HCT116 (cell line): ENCODE measurements around the gene PDZD8. TPM values are rescaled to one million over a fixed set of nuclear protein-coding genes. Genes with fewer than 3 reads are reported as not detected.
A peak's percentile ranks its signal among the peaks of the same experiment; 100 is the strongest.

Experiments used
- ATAC-seq: fragments of 200-7000 bp; cut with Tn5 transposase; 2 replicates; pipeline ENCODE4 v1.9.1; 2020; ENCODE audit warnings: mild to moderate bottlenecking, moderate library complexity
- BruUV-seq: library from RNA; stranded (reverse); fragments of 400-500 nt; replicated peaks from 2 replicates; lab custom pipeline; 2021; lab: Mats Ljungman, UMichigan
- CTCF ChIA-PET: fragments of 300-600 bp; sonication (Branson Sonifier 250); formaldehyde crosslinking; loops from one replicate; lab custom pipeline; 2021; ENCODE audit warnings: antibody characterized with exemption; lab: Charles Lee
- POLR2A ChIA-PET: fragments of 300-600, 350-600 bp; sonication (Branson Sonifier 250); formaldehyde crosslinking; loops from one replicate; lab custom pipeline; 2021; ENCODE audit warnings: antibody characterized with exemption; lab: Charles Lee
- RAD21 ChIA-PET, 2 experiments: fragments of 300-600 bp; sonication (Branson Sonifier 250); formaldehyde crosslinking; loops; one replicate each; lab custom pipeline; 2023; ENCODE audit warnings: low total read pairs in 2 of 2; ENCODE audit not compliant: uncharacterized antibody in 2 of 2, unreplicated experiment in 2 of 2, low non-redundant PET in 1 of 2; lab: Charles Lee
- DNase-seq: peaks from one replicate; pipeline ENCODE4 v3.0.0-alpha.2; 2010; ENCODE audit warnings: low read depth, low spot score
- H2AFZ ChIP-seq: fragments of 200-600 bp; shearing (Covaris generic), sonication (generic); 2 replicates; pipeline ENCODE4 v1.6.1; 2017; ENCODE audit warnings: low read depth, mixed run types, mixed read lengths, antibody characterized with exemption, low read length; ENCODE audit not compliant: poor library complexity, severe bottlenecking
- H3K27ac ChIP-seq: 2 replicates; pipeline ENCODE4 v1.5.1; 2012; ENCODE audit warnings: low read depth, low read length
- H3K27me3 ChIP-seq: fragments of 200-600 bp; sonication (generic); 2 replicates; pipeline ENCODE4 v1.6.1; 2016; ENCODE audit warnings: mixed run types, low read length, mixed read lengths; ENCODE audit not compliant: insufficient read depth
- H3K36me3 ChIP-seq, 2 experiments: fragments of 200-500 bp in 1 of 2; fragments of 200-600 bp in 1 of 2; sonication (Bioruptor generic) in 1 of 2; sonication (generic) in 1 of 2; 2 replicates each; pipeline versions ENCODE4 v1.5.1 to v1.6.1; 2014 to 2016; ENCODE audit warnings: low read length in 2 of 2, inconsistent platforms in 1 of 2, mixed read lengths in 1 of 2, mixed run types in 1 of 2; ENCODE audit not compliant: insufficient read depth in 2 of 2, control insufficient read depth in 1 of 2
- H3K4me1 ChIP-seq, 2 experiments: fragments of 200-600 bp in 1 of 2; sonication (generic) in 1 of 2; 2 replicates each; pipeline versions ENCODE4 v1.5.1 to v1.6.1; 2012 to 2017; ENCODE audit warnings: low read length in 2 of 2, inconsistent platforms in 1 of 2, mild to moderate bottlenecking in 1 of 2, mixed read lengths in 1 of 2, mixed run types in 1 of 2, moderate library complexity in 1 of 2; ENCODE audit not compliant: insufficient read depth in 2 of 2, control insufficient read depth in 1 of 2
- H3K4me2 ChIP-seq: fragments of 200-600 bp; sonication (generic); 2 replicates; pipeline ENCODE4 v1.6.1; 2017; ENCODE audit warnings: mixed run types, low read length, mixed read lengths
- H3K4me3 ChIP-seq, 2 experiments: fragments of 200-600 bp in 1 of 2; sonication (generic) in 1 of 2; replicated peaks in 1 of 2; 2 replicates each; pipeline ENCODE4 v1.5.1; 2011 to 2016; ENCODE audit warnings: low read length in 2 of 2, control low read depth in 1 of 2, low read depth in 1 of 2, mild to moderate bottlenecking in 1 of 2, mixed read lengths in 1 of 2, mixed run types in 1 of 2
- H3K79me2 ChIP-seq: fragments of 200-600 bp; sonication (generic); 2 replicates; pipeline ENCODE4 v1.6.1; 2017; ENCODE audit warnings: mild to moderate bottlenecking, mixed run types, low read length, moderate library complexity, mixed read lengths; ENCODE audit not compliant: insufficient read depth
- H3K9ac ChIP-seq: fragments of 200-600 bp; sonication (generic); 2 replicates; pipeline ENCODE4 v1.6.1; 2016; ENCODE audit warnings: low read length, mixed read lengths
- H3K9me2 ChIP-seq: fragments of 200-600 bp; sonication (generic), shearing (Covaris generic); 2 replicates; pipeline ENCODE4 v1.6.1; 2017; ENCODE audit warnings: mixed run types, mild to moderate bottlenecking, moderate library complexity; ENCODE audit not compliant: insufficient read depth
- H3K9me3 ChIP-seq, 2 experiments: fragments of 200-500 bp in 1 of 2; fragments of 200-600 bp in 1 of 2; sonication (Bioruptor generic) in 1 of 2; sonication (generic) in 1 of 2; 2 replicates each; pipeline ENCODE4 v1.6.1; 2014 to 2017; ENCODE audit warnings: low read length in 2 of 2, mixed read lengths in 2 of 2, inconsistent platforms in 1 of 2, low read depth in 1 of 2, mild to moderate bottlenecking in 1 of 2, mixed run types in 1 of 2, moderate library complexity in 1 of 2; ENCODE audit not compliant: control insufficient read depth in 1 of 2, insufficient read depth in 1 of 2
- H4K20me1 ChIP-seq: fragments of 200-600 bp; sonication (generic), shearing (Covaris generic); 2 replicates; pipeline ENCODE4 v1.6.1; 2017; ENCODE audit warnings: mixed run types, mild to moderate bottlenecking, moderate library complexity; ENCODE audit not compliant: insufficient read depth
- CBX3 ChIP-seq: IDR thresholded peaks from 2 replicates; pipeline ENCODE4 v1.6.1; 2012; ENCODE audit warnings: low read depth
- JUND ChIP-seq: IDR thresholded peaks from 2 replicates; pipeline ENCODE4 v1.6.1; 2012
- RAD21 ChIP-seq: IDR thresholded peaks from 2 replicates; pipeline ENCODE4 v1.6.1; 2012; ENCODE audit warnings: low read depth, mild to moderate bottlenecking
- intact Hi-C: fragments of 100-400 bp; cut with micrococcal nuclease; formaldehyde crosslinking; loops from 2 replicates; pipeline ENCODE4 v1.10.0; 2022
- total RNA-seq: library from RNA; stranded (reverse); gene quantifications from one replicate; pipeline ENCODE4 v1.2.1, GENCODE V29; 2021; ENCODE audit not compliant: unreplicated experiment
- TF ChIP-seq, protein P1 (sequence below): IDR thresholded peaks from 2 replicates; pipeline ENCODE4 v1.6.1; 2012; ENCODE audit warnings: low read depth
- TF ChIP-seq, protein P2 (sequence below), 3 experiments: fragments of 200-600 bp in 1 of 3; sonication (generic) in 1 of 3; IDR thresholded peaks in 2 of 3; conservative IDR thresholded peaks in 1 of 3; 2 replicates each; pipeline ENCODE4 v1.5.1; 2012 to 2017; ENCODE audit warnings: low read depth in 2 of 3, low read length in 2 of 3, antibody characterized with exemption in 1 of 3, borderline replicate concordance in 1 of 3, control low read depth in 1 of 3, mild to moderate bottlenecking in 1 of 3, mixed read lengths in 1 of 3, mixed run types in 1 of 3, moderate library complexity in 1 of 3; ENCODE audit not compliant: insufficient read depth in 1 of 3

PDZD8 gene
- total RNA-seq, 1 experiment from 2014 or later = 61.7 TPM

DNA sequence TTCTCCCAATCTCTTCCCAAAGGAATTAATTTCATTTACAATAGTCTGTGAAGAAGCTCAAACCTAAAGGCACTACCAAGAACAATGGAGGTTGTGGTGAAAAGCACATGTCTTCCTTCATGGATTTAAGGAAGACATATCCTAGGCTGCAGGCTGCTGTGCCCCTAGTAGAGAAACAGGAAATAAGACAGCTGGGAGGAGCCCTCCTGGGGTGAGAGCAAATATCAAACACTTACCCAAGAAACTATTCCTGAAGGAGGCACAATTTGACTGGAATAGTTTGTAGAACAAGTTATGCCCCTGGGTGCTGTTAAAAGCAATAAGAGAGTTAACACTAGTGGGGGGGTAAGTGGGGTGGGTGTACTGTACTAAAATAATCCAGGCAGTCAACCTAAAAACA, 30.1 kb downstream of the PDZD8 start:
- H3K4me3 ChIP-seq = no peak overlapping the region
- H3K27me3 ChIP-seq = no peaks in the 10 kb centered on the region
- H3K4me2 ChIP-seq = peak overlapping the region; percentile 22
- no peak for TF ChIP-seq JUND
- TF ChIP-seq, protein P1, sequence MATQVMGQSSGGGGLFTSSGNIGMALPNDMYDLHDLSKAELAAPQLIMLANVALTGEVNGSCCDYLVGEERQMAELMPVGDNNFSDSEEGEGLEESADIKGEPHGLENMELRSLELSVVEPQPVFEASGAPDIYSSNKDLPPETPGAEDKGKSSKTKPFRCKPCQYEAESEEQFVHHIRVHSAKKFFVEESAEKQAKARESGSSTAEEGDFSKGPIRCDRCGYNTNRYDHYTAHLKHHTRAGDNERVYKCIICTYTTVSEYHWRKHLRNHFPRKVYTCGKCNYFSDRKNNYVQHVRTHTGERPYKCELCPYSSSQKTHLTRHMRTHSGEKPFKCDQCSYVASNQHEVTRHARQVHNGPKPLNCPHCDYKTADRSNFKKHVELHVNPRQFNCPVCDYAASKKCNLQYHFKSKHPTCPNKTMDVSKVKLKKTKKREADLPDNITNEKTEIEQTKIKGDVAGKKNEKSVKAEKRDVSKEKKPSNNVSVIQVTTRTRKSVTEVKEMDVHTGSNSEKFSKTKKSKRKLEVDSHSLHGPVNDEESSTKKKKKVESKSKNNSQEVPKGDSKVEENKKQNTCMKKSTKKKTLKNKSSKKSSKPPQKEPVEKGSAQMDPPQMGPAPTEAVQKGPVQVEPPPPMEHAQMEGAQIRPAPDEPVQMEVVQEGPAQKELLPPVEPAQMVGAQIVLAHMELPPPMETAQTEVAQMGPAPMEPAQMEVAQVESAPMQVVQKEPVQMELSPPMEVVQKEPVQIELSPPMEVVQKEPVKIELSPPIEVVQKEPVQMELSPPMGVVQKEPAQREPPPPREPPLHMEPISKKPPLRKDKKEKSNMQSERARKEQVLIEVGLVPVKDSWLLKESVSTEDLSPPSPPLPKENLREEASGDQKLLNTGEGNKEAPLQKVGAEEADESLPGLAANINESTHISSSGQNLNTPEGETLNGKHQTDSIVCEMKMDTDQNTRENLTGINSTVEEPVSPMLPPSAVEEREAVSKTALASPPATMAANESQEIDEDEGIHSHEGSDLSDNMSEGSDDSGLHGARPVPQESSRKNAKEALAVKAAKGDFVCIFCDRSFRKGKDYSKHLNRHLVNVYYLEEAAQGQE = no peak
- TF ChIP-seq CBX3 = peak; percentile 42; the same call in 1 of the 2 replicates
- TF ChIP-seq, protein P2, sequence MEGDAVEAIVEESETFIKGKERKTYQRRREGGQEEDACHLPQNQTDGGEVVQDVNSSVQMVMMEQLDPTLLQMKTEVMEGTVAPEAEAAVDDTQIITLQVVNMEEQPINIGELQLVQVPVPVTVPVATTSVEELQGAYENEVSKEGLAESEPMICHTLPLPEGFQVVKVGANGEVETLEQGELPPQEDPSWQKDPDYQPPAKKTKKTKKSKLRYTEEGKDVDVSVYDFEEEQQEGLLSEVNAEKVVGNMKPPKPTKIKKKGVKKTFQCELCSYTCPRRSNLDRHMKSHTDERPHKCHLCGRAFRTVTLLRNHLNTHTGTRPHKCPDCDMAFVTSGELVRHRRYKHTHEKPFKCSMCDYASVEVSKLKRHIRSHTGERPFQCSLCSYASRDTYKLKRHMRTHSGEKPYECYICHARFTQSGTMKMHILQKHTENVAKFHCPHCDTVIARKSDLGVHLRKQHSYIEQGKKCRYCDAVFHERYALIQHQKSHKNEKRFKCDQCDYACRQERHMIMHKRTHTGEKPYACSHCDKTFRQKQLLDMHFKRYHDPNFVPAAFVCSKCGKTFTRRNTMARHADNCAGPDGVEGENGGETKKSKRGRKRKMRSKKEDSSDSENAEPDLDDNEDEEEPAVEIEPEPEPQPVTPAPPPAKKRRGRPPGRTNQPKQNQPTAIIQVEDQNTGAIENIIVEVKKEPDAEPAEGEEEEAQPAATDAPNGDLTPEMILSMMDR (IDR thresholded peaks at IDR 0.05 in 2 of 3, conservative IDR thresholded peaks at IDR 0.05 in 1 of 3; ENCODE audit: borderline replicate concordance in 1 of 3, insufficient read depth in 1 of 3, low read depth in 2 of 3, low read length in 2 of 3) = 0 out of 6 replicates have a peak, but pooled peaks of 1 of the 3 experiments have one; percentile 23
- TF ChIP-seq RAD21 = peak; percentile 49
- H3K79me2 ChIP-seq = peaks cover 94% of the 10 kb centered on the region
- no peaks in the 10 kb centered on the region for H3K9me2 ChIP-seq
- H3K9ac ChIP-seq = no peak overlapping the region
- peaks cover 17% of the 10 kb centered on the region; the same call in 1 of the 2 replicates for H4K20me1 ChIP-seq
- peak overlapping the region; percentile 40 for H3K27ac ChIP-seq
- ATAC-seq (peak; percentile 60; the same call in 1 of the 2 replicates), DNase-seq (no peak)
- H3K4me1 ChIP-seq = peaks cover 38 to 43% of the 10 kb centered on the region in 2 experiments
- no peaks in the 10 kb centered on the region for H3K9me3 ChIP-seq
- intact Hi-C loops = no loop called here
- RAD21 ChIA-PET = no interaction called here
- H2AFZ ChIP-seq = no peak overlapping the region
- POLR2A ChIA-PET = no interaction called here
- no peaks in the 10 kb centered on the region; a peak in 1 of 4 replicates for H3K36me3 ChIP-seq
- BruUV-seq = no TSS peak
- CTCF ChIA-PET = interaction anchor here (1.4 kb wide), 1 partner anchor 98 kb away, joined by 3 read pairs; no protein-coding TSS in a partner anchor
